GM12874 (cell line): ENCODE measurements around the gene VAMP8.

Experiments
- TF ChIP-seq, protein P1 (sequence below): IDR thresholded peaks from 2 replicates; pipeline ENCODE4 v1.5.1; 2011; ENCODE audit warnings: low read depth, mild to moderate bottlenecking, control low read depth, low read length, moderate library complexity; ENCODE audit not compliant: insufficient read depth

VAMP8 gene

DNA sequence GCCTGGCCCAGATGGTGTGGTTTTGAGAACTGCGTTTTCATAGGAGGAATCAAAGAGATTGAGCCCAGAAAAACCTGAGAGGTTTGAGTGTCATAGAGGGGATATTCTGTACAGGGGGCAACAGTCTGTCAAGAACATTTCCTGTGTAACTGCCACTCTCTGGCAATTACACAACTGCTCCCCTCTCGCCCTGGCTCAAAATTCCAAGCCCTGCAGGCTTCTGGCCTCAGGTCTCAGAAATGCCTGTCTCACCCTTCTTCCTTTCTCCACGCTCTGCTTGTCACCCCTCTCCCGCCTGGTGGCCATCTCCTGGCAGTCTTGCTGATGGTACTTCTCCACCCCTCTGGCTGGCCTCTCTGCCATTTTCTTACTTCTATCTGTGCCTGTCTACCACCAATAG lies 10.8 kb downstream of the VAMP8 start:
- TF ChIP-seq, protein P1, sequence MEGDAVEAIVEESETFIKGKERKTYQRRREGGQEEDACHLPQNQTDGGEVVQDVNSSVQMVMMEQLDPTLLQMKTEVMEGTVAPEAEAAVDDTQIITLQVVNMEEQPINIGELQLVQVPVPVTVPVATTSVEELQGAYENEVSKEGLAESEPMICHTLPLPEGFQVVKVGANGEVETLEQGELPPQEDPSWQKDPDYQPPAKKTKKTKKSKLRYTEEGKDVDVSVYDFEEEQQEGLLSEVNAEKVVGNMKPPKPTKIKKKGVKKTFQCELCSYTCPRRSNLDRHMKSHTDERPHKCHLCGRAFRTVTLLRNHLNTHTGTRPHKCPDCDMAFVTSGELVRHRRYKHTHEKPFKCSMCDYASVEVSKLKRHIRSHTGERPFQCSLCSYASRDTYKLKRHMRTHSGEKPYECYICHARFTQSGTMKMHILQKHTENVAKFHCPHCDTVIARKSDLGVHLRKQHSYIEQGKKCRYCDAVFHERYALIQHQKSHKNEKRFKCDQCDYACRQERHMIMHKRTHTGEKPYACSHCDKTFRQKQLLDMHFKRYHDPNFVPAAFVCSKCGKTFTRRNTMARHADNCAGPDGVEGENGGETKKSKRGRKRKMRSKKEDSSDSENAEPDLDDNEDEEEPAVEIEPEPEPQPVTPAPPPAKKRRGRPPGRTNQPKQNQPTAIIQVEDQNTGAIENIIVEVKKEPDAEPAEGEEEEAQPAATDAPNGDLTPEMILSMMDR: no peak

DNA sequence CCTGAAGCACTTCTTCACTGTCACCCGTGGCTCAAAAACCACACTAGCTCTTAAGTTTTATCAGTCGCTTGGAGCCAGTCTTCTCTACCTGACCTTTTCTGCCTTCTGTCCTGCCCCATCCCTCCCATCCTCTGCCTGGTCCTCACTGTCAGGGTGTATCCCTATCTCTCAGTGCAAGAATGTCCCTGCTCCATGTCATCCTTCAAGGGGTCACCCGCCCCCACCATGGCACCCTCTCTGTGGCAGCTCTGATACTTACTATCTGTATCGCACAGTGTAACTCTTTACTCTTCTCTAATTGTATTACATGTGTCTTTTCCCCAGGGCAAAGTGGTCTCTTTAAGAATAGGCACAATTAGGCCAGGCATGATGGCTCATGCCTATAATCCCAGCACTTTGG lies 11.3 kb downstream of the VAMP8 start:
- TF ChIP-seq, protein P1: no peak

DNA sequence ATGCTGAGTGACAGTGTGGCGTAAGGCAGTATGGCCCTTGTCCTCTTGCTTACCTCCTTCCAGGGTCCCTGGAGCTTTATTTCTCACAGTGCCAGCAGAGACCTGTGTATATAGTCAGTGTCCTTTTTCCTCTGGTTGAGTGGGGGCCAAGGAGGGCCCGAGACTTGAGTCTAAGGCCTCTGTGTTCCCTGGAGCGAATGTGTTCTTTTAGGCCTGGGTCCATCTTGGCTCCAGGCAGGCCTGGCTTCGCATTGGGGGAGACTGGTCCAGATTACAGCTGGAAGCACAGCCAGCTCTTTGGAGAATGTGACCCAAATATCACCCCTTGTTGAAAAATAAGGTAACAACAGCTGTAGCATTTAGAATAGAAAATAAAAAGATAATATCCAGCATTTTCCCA lies 11.8 kb downstream of the VAMP8 start:
- TF ChIP-seq, protein P1: no peak

DNA sequence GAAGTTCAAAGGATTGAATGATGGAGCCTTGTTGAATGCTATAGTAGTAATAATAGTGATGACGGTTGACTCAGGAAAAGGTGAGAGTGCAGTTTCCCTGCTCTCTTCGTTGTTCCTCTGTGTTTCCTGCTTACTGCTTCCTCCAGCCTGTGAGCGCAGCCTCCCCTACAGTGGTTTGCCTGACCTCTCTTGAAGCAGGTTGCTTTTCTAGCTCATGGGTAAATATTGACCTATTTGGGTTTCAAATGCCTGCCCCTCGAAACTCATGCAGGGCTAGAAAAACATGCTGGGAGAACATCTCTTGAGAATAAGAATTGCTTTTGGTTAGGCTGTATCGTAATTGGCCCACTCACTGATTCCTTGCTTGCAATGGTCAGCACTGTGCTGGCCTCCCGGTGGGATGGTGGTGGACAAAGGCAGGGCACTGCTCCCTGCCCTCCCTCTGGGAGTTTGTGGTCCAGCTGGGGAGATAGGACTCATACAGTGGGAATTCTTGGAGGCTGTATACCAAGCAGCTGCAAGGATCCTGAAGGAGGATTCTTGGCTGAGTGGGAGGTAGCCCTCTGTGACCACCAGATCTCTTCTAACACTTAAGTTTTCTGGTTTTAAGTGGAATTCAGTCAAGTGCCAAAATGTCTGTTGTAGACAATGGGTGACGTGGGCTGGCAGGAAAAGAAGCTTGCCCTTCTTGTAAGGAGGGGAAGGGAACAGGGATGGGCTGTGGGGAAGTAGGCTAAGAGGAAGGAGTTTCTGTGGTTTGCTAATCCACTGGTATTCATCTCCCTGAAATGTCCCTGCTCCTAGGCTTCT lies 12.8 kb downstream of the VAMP8 start:
- TF ChIP-seq, protein P1: no peak

DNA sequence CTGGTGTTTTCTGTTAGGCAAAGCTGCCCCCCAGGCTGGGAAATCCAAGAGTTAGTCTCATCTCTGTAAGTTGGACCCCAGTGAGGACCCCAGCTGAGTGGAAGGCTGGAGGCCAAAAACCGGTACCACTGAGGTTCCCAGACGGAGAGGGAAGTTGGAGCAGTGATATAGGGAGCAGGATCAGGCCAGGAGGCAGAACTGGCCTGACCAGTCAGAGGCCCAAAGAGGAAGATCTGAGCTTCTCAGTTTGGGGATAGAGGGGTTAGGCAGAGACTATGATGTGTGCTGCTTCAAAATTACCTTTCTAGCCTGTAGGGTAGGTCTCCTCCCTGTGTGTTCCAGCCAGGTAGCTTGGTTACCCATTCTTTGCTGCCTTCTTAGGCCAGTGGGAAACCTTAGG lies 13.6 kb downstream of the VAMP8 start:
- TF ChIP-seq, protein P1: no peak

DNA sequence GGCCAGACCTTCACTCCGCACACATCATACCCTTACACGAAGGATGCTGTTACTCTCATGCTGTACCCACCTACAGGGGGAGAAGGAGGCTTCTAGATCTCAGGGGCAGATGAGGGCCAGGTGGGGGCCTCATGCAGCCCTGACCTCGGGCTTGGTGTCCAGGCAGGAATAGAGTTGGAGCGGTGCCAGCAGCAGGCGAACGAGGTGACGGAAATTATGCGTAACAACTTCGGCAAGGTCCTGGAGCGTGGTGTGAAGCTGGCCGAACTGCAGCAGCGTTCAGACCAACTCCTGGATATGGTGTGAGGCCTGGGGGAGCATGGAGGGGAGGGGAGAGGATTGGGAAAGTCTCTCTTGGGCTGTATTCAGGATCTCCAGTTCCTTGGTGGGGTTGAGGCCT lies 14.2 kb downstream of the VAMP8 start:
- TF ChIP-seq, protein P1: no peak

DNA sequence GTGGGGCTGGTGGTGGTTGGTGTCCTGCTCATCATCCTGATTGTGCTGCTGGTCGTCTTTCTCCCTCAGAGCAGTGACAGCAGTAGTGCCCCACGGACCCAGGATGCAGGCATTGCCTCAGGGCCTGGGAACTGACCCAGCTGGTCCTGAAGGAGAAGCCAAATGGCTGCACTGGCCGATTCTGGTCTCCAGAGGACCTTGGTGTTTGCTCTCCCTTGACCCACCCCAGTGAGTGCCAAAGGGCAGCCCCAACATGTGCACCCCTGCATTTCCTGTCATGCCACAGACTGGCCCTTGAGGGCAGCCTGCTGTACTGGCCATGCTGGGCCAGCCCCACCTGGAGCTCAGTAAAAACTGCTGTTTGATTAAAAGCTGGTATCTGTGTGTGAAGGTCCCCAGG lies 15.6 kb downstream of the VAMP8 start:
- TF ChIP-seq, protein P1: no peak
